Endothelial cell of umbilical vein (primary cell): ENCODE data around the gene PRPSAP1. TPM values are rescaled to one million over a fixed set of nuclear protein-coding genes. Genes with fewer than 3 reads are reported as not detected.

Experiments used
- BruUV-seq: library from RNA; stranded (reverse); fragments of 400-500 nt; replicated peaks from 2 replicates; lab custom pipeline; 2021; lab: Mats Ljungman, UMichigan
- CTCF ChIA-PET: fragments of 300-600, 350-600 bp; sonication (Branson Sonifier 250); formaldehyde crosslinking; loops from one replicate; lab custom pipeline; 2021; ENCODE audit warnings: antibody characterized with exemption, inconsistent platforms; lab: Charles Lee
- POLR2A ChIA-PET: fragments of 300-600, 350-600 bp; sonication (Branson Sonifier 250); formaldehyde crosslinking; loops from one replicate; lab custom pipeline; 2021; ENCODE audit warnings: antibody characterized with exemption, inconsistent platforms; lab: Charles Lee
- DNase-seq: peaks from one replicate; pipeline ENCODE4 v3.0.0-alpha.2; 2011; ENCODE audit warnings: low read depth, low spot score
- FAIRE-seq: peaks from 2 replicates; lab custom pipeline; 2011; peaks lifted over from hg19 to GRCh38; lab: Jason Lieb, UNC
- H2AFZ ChIP-seq: 2 replicates; pipeline ENCODE4 v1.6.0; 2012; ENCODE audit warnings: low read depth, low read length, control low read depth, inconsistent platforms
- H3K27ac ChIP-seq: 2 replicates; pipeline ENCODE4 v1.5.1; 2011; ENCODE audit warnings: low read depth, mild to moderate bottlenecking, control low read depth, low read length, moderate library complexity; ENCODE audit not compliant: insufficient read depth
- H3K27me3 ChIP-seq, 2 experiments: 2 replicates each; pipeline versions ENCODE4 v1.6.0 to v1.6.1; 2011; ENCODE audit warnings: low read length in 2 of 2, mixed read lengths in 1 of 2; ENCODE audit not compliant: control insufficient read depth in 2 of 2, insufficient read depth in 2 of 2
- H3K36me3 ChIP-seq, 2 experiments: 2 replicates in 1 of 2; 3 replicates in 1 of 2; pipeline ENCODE4 v1.5.1; 2011; ENCODE audit warnings: low read length in 2 of 2, mild to moderate bottlenecking in 1 of 2, moderate library complexity in 1 of 2; ENCODE audit not compliant: control insufficient read depth in 2 of 2, insufficient read depth in 2 of 2; ENCODE audit errors: extremely low read depth in 1 of 2
- H3K4me1 ChIP-seq: 3 replicates; pipeline ENCODE4 v1.5.1; 2011; ENCODE audit warnings: mild to moderate bottlenecking, low read length; ENCODE audit not compliant: control insufficient read depth, insufficient read depth; ENCODE audit errors: extremely low read depth
- H3K4me2 ChIP-seq: 2 replicates; pipeline ENCODE4 v1.6.1; 2011; ENCODE audit warnings: low read length, control low read depth, mixed read lengths; ENCODE audit not compliant: insufficient read depth
- H3K4me3 ChIP-seq, 3 experiments: fragments of 200-600 bp in 1 of 3; sonication (generic), shearing (Covaris generic) in 1 of 3; replicated peaks in 1 of 3; 2 replicates each; pipeline ENCODE4 v1.5.1; 2011 to 2016; ENCODE audit warnings: control low read depth in 3 of 3, low read length in 3 of 3, mild to moderate bottlenecking in 2 of 3, inconsistent platforms in 1 of 3, low read depth in 1 of 3, moderate library complexity in 1 of 3; ENCODE audit not compliant: insufficient read depth in 1 of 3
- H3K79me2 ChIP-seq: 2 replicates; pipeline ENCODE4 v1.6.0; 2012; ENCODE audit warnings: low read length, inconsistent platforms; ENCODE audit not compliant: control insufficient read depth, insufficient read depth
- H3K9ac ChIP-seq: replicated peaks from 2 replicates; pipeline ENCODE3; 2011; ENCODE audit warnings: low read length, control low read depth; ENCODE audit not compliant: insufficient read depth; ENCODE audit errors: extremely low read depth
- H3K9me1 ChIP-seq: replicated peaks from 3 replicates; pipeline ENCODE4 v1.6.0; 2011; ENCODE audit warnings: mild to moderate bottlenecking, low read length; ENCODE audit not compliant: control insufficient read depth, insufficient read depth; ENCODE audit errors: extremely low read depth
- H3K9me3 ChIP-seq: replicated peaks from 2 replicates; pipeline ENCODE4 v1.5.1; 2012; ENCODE audit warnings: low read length, inconsistent platforms; ENCODE audit not compliant: control insufficient read depth, insufficient read depth
- H4K20me1 ChIP-seq: replicated peaks from 2 replicates; pipeline ENCODE3; 2011; ENCODE audit warnings: mild to moderate bottlenecking, low read length; ENCODE audit not compliant: control insufficient read depth, insufficient read depth; ENCODE audit errors: extremely low read depth
- CTCF ChIP-seq, 2 donors: IDR thresholded peaks; 1 replicate in 1 of 2; 2 replicates in 1 of 2; pipeline ENCODE4 v1.5.1; 2011; ENCODE audit warnings: low read length in 2 of 2, mild to moderate bottlenecking in 2 of 2, moderate library complexity in 2 of 2, control low read depth in 1 of 2, inconsistent platforms in 1 of 2, low read depth in 1 of 2; ENCODE audit not compliant: insufficient read depth in 1 of 2; ENCODE audit errors: extremely low read depth in 1 of 2
- EZH2 ChIP-seq: IDR thresholded peaks from 2 replicates; pipeline ENCODE4 v1.6.1; 2012; ENCODE audit warnings: borderline replicate concordance, low read depth, mild to moderate bottlenecking, moderate library complexity, low read length, inconsistent platforms; ENCODE audit not compliant: severe bottlenecking
- FOS ChIP-seq: IDR thresholded peaks from 2 replicates; pipeline ENCODE4 v1.6.1; 2011; ENCODE audit warnings: mild to moderate bottlenecking, low read length, moderate library complexity, borderline replicate concordance; ENCODE audit not compliant: insufficient read depth
- GATA2 ChIP-seq: IDR thresholded peaks from 2 replicates; pipeline ENCODE4 v1.7.0; 2011; ENCODE audit warnings: low read depth, mild to moderate bottlenecking, moderate library complexity, mixed read lengths, low read length; ENCODE audit not compliant: insufficient read length, insufficient read depth
- JUN ChIP-seq: IDR thresholded peaks from 2 replicates; pipeline ENCODE4 v1.6.1; 2011; ENCODE audit warnings: borderline replicate concordance, low read depth; ENCODE audit not compliant: insufficient read length, insufficient read depth
- MAX ChIP-seq: IDR thresholded peaks from 2 replicates; pipeline ENCODE4 v1.6.1; 2011; ENCODE audit not compliant: insufficient read depth, insufficient read length
- MYC ChIP-seq: IDR thresholded peaks from one replicate; pipeline ENCODE4 v1.6.1; 2011; ENCODE audit warnings: mild to moderate bottlenecking, low read depth, low read length
- POLR2A ChIP-seq: IDR thresholded peaks from 2 replicates; pipeline ENCODE4 v1.6.1; 2012; ENCODE audit warnings: low read depth, mild to moderate bottlenecking, control low read depth, low read length
- POLR2AphosphoS5 ChIP-seq: IDR thresholded peaks from 2 replicates; pipeline ENCODE4 v1.6.1; 2012; ENCODE audit warnings: low read depth, mild to moderate bottlenecking, control low read depth, low read length, moderate library complexity; ENCODE audit not compliant: insufficient read depth
- dilution Hi-C: fragments of 300-500 bp; cut with MboI; formaldehyde crosslinking; loops from one replicate; pipeline ENCODE4 v1.15.0; 2019; ENCODE audit warnings: low sequenced_read_pairs; ENCODE audit not compliant: extremely low pct_ligation_motif_present
- intact Hi-C: fragments of 100-400 bp; cut with micrococcal nuclease; formaldehyde crosslinking; loops from one replicate; pipeline ENCODE4 v1.10.0; 2022
- polyA plus RNA-seq, 4 experiments: library from polyadenylated mRNA; depleted of rRNA in 3 of 4; stranded (reverse) in 3 of 4; unstranded in 1 of 4; fragments of >200 nt; gene quantifications; 2 replicates each; pipeline versions ENCODE4 v1.2.1 to v1.2.3, GENCODE V29; 2011 to 2012; ENCODE audit warnings: missing spikeins in 1 of 4
- total RNA-seq: library from RNA; stranded (reverse); gene quantifications from 2 replicates; pipeline ENCODE4 v1.2.3, GENCODE V29; 2021

Gene PRPSAP1
- total and polyA plus RNA-seq, 2 donors (not counting 3 experiments of a cell fraction or from before 2014, with no cell fraction given), result 90.2 to 123 TPM

- H4K20me1 ChIP-seq, result no peaks in the 10 kb centered on the region
- H3K9me3 ChIP-seq, result no peaks in the 10 kb centered on the region
- intact Hi-C loops (no loop called here), dilution Hi-C loops (no loop called here)
- DNase-seq (no peak), FAIRE-seq (no peak)
- no peak overlapping the region for H3K4me2 ChIP-seq
- ChIA-PET CTCF (interaction anchor here (1.7 kb wide), 1 partner anchor 11 kb away, joined by 6 read pairs; no protein-coding TSS in a partner anchor), POLR2A (no interaction called here)
- no peak overlapping the region for H3K27ac ChIP-seq
- H3K4me1 ChIP-seq, result peaks cover under 1% of the 10 kb centered on the region
- H3K36me3 ChIP-seq, result no peaks in the 10 kb centered on the region
- no peaks in the 10 kb centered on the region for H3K79me2 ChIP-seq
- no peak for TF ChIP-seq POLR2A
- no peak for TF ChIP-seq EZH2
- TF ChIP-seq MAX, result no peak
- TF ChIP-seq JUN, result no peak
- no peak for TF ChIP-seq CTCF (IDR thresholded peaks at IDR 0.05; ENCODE audit: extremely low read depth in 1 of 2, insufficient read depth in 1 of 2, low read depth in 1 of 2, low read length in 2 of 2)
- TF ChIP-seq FOS, result no peak
- TF ChIP-seq POLR2AphosphoS5, result no peak
- TF ChIP-seq GATA2, result no peak
- TF ChIP-seq MYC, result no peak
- no peak overlapping the region for H3K4me3 ChIP-seq
- BruUV-seq, result no TSS peak
- no peak overlapping the region for H2AFZ ChIP-seq
- no peak overlapping the region for H3K9ac ChIP-seq
- no peaks in the 10 kb centered on the region for H3K27me3 ChIP-seq
- no peaks in the 10 kb centered on the region for H3K9me1 ChIP-seq
Measured at GRCh38 chr17:76359375-76359774, 5.7 kb upstream of the PRPSAP1 start.
